HG02763 (cell line): ENCODE data around the gene RPL29.

Source experiments
- ATAC-seq: cut with Tn5 transposase; IDR thresholded peaks from one replicate; pipeline ENCODE4 v1.9.1; 2021; ENCODE audit warnings: mild to moderate bottlenecking, moderate library complexity; ENCODE audit not compliant: unreplicated experiment

RPL29 gene

DNA sequence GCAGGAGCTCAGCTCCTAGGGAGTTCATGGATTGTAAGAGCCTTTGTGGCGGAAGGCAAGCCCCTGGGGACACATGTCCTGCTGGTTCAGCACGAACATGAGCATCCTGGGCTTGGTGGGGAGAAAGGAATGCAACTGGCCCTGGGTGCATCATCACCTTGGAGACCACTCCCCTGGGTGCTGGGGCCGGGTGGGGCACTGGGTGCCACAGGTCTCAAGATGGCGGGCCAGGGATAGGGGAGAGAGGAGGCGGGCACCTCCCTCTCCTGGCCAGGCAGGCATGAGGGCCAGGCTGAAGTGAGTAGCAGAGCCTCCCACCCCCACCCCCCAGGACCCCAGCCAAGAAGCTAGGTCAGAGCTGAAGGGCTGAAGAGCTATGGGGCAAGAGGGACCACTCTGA, 29.2 kb downstream of the RPL29 start:
- no peak for ATAC-seq

- no peak for ATAC-seq
Measured at GRCh38 chr3:51966016-51966415, 29.7 kb downstream of the RPL29 start.

DNA sequence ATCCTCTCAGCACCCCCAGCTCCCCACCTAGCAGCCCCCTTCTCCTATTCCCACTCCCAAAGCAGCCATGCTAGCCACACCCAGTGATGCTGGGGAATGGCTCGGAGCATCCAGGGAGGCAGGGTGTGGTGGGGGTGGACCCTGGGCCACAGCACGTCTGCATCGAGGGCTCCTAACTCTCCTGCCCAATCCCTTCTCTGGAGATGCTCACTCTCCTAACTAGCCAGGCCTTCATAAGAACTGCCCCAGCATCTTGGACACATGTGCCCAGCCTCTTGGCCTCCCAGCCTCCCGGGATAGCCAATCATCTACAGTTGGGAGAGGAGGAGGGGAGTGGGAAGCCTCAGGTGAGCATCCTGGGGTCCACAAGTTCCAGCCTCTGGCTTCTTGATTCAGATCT, 31.2 kb downstream of the RPL29 start:
- ATAC-seq, result no peak

GRCh38 chr3:51963951-51964451, 31.7 kb downstream of the RPL29 start:
- no peak for ATAC-seq

DNA sequence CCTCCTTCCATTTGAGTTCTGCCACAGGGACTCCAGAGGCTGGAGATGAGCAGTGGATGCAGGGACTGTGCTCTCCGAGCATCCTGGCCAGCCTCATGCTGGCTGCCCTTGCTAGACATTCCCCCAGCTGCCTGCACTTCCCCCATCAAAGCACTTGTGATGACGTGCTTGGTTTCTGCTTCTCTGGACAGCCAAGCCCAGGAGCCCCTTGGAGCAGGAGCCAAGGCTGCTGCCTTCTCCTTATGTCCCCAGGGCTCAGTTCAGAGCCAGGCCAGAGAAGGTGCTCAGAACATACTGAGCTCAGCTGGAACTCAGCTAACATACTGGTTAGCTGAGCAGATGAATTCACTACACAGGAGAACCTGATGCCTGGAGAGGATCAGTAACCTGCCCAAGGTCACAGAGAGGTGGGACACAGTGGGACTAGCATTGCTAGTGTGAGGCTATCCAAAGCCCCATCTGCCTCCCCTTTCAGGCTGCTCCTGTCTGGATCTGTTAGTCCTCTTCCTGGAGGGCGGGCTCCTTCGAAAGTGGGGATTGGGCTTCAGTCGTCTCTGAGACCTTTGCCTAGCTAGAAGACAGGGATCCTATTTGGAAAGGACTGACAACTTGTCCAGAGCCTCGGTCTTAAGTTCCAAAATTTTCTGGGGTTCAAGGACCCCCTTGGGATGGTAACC, 32.7 kb downstream of the RPL29 start:
- no peak for ATAC-seq

DNA sequence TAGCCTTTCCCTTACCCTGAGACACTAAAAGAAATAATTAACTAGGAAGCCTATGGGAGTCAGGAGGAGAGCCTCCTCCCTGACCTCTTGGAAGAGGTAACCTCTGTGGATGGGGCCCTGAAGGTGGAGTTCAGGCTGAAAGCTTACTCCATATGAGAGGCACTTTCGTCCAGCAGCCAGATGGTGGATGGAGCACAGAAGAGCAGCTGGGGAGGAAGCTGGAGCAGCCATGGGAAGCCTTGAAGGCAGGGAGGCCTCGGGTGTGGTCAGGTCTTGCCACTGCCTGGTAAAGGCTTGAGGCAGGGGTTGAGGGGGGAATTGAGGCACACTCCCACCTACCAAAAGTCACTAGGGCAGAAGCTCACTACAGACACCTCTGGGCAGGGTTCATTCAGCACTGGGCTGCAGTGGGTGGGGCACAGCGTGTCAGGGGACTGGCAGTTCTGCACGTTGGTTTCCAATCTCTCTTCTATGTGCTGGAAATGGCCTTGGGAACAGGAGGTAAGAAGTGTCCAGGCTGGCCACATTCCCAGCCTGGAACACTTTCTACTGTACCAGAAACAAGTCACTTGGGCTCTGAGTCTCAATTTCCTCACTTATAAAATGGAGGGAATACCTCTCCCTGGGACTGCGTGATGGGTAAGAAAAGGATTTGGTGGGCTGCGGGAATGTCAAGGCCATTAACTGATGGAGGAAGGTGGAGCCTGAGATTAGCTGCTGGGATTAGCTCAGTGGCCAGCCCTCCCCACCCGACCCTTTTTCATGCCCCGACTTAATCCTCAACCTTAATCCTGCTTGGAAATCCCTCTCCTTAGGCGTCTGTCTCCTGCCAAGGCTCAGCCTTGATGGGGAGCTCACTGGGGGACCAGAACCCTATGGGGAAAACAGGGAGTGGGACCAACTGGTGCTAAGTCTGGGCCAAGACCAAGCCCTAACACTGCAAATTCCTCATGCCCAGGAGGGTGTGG, 33.8 kb downstream of the RPL29 start:
- ATAC-seq, result no peak

GRCh38 chr3:51961011-51961410, 34.7 kb downstream of the RPL29 start:
- no peak for ATAC-seq

GRCh38 chr3:51960386-51960785, 35.3 kb downstream of the RPL29 start:
- no peak for ATAC-seq

DNA sequence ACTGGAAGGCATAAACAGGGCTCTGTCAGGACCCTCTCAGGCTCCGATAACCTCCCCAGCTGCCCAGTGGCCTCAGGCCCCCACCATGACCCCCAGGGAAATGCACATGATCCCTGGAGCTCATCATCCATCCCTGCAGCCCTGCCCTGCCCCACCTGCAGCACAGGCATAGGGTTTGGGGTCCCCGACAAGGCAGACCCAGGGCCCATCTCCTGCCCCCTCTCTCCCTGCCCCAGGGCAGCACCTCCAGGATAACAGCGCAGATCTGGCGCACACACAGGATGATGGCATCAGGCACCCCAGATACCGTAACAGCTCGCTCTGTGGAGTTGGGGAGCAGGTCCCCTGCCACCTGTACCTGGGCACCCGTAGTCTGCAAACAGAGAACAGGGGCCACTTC, 36.0 kb downstream of the RPL29 start:
- ATAC-seq, result no peak

GRCh38 chr3:51958603-51959521, 36.8 kb downstream of the RPL29 start:
- no peak for ATAC-seq

GRCh38 chr3:51957520-51958205, 38.0 kb downstream of the RPL29 start:
- ATAC-seq, result no peak

- ATAC-seq, result no peak
Measured at GRCh38 chr3:51955893-51956770, 39.6 kb downstream of the RPL29 start.

DNA sequence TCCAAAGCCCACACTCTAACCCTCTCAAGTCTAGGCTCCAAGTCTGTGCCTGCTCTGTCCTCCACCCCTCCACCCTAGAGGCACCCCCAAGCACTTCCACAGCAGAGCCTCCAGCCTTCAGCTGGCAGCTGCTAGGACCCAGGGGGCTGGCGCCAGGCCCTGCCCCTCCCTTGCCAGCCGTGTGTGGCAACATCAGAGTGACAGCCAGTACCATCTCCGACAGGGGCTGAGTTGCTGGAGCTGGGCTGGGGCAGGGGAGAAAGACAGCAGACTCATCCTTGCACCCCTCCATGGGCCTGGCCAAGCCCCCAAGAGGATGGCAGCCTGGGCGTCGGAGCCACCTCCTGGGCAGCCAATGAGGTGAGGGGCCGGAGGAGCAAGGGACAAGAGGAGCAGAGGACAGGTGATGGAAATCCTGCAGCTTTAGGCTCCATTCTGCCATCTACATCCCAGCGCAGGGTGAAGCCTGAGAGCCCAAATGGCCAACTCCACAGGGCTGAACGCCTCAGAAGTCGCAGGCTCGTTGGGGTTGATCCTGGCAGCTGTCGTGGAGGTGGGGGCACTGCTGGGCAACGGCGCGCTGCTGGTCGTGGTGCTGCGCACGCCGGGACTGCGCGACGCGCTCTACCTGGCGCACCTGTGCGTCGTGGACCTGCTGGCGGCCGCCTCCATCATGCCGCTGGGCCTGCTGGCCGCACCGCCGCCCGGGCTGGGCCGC, 40.4 kb downstream of the RPL29 start, which contains the start of gene GPR62:
Gene GPR62, plus strand, starts transcription at position 207 of the 718 bp plus-strand sequence. Its CDS starts 272 bp downstream, at position 479.
- no peak for ATAC-seq

DNA sequence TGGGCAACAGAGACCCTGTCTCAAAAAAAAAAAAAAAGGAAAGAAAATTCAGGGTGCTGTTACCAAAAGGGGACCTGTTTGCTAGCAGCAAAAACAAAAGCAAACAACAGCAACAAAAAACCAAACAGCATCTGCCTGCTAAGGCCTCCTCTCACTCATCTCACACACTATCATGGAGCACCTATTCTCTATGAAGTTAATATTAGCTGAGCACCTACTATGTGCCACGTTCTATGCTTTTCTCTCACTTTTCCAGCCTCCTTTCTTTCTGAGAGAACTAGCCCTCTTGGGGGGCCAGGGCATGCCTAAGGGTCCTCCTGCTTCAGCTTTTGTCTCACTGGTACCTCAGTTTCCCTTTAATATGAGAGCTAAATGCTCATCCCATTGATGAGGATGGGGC, 41.0 kb downstream of the RPL29 start:
- no peak for ATAC-seq

DNA sequence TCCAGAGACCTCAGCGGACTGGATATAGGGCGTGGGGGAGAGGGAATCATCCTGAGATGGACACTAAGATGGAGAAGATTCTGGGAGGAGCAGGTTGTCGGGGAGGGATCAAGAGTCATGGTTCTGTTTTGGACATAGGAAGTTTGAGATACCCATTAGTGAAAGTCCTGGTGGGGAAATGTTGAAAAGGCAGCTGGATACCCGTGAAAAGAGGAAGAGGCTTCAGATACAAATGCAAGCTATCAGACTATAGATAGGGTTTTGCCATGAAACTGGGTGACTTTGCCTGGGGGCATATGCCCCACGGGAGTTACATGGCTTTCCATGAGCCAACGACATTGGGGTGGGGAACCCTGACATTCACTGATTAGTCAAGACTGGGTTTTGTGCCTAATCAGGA, 41.6 kb downstream of the RPL29 start:
- ATAC-seq, result no peak

DNA sequence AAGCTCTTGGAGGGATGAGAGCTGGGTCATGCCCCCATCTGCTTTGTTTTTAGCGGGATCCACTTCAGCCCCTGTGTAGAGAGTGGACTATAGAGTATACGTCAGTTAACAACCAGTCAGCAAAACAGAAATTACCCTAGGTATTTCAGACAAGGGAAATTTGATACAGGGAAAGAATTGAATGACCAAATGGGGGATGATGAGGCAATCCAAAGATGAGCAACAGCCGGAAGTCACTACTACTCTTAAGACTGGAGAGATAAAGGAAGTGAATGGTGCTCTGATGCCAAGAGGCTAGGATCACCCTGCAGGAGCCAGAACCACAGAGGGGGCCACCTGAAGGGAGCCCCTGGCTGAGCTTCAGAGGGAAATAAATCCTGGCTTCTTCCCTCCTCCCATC, 42.2 kb downstream of the RPL29 start:
- ATAC-seq, result no peak

GRCh38 chr3:51950899-51951298, 44.8 kb downstream of the RPL29 start:
- ATAC-seq, result no peak

GRCh38 chr3:51949121-51949520, 46.6 kb downstream of the RPL29 start:
- ATAC-seq, result no peak
